ENCODE measurements around the gene TRPM4.
A peak's percentile ranks its signal among the peaks of the same experiment; 100 is the strongest.

The TRPM4 gene

DNA sequence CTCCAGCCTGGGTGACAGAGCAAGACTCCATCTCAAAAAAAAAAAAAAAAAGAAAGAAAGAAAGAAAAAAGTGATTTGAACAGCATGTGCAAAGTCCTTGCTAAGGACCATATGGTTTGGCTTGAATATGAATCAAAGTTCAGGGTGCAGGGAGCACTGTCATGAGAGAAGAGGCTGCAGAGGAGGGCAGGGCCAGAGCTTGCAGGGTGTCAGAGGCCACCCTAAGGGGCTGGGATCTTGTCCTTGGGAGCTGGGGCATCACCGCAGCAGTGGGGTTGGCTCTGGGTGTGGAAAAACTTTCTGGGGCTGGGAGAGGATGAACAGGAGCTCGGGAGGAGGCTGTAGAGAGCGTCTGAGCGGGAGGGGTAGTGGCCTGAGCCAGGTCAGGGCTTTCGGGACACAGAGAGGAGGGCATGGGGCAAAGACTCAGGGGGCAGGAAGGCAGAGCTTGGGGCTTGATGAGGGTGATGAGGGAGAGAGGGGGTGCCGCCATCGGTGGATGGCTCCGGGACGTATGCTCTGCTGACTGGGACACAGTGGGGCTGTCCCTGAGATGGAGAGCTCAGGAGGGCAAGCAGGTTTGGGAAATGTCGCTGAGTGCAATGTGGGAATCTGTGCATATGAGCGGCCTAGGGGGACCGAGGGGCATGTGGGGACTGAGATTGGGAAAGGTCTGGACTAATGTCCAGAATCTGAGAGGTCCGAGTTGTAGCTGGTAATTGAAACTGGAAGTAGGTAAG, 3.0 kb downstream of the TRPM4 start:
- TF ChIP-seq, protein P1, sequence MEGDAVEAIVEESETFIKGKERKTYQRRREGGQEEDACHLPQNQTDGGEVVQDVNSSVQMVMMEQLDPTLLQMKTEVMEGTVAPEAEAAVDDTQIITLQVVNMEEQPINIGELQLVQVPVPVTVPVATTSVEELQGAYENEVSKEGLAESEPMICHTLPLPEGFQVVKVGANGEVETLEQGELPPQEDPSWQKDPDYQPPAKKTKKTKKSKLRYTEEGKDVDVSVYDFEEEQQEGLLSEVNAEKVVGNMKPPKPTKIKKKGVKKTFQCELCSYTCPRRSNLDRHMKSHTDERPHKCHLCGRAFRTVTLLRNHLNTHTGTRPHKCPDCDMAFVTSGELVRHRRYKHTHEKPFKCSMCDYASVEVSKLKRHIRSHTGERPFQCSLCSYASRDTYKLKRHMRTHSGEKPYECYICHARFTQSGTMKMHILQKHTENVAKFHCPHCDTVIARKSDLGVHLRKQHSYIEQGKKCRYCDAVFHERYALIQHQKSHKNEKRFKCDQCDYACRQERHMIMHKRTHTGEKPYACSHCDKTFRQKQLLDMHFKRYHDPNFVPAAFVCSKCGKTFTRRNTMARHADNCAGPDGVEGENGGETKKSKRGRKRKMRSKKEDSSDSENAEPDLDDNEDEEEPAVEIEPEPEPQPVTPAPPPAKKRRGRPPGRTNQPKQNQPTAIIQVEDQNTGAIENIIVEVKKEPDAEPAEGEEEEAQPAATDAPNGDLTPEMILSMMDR (conservative IDR thresholded peaks at IDR 0.05), result no peak
- H3K27ac ChIP-seq, result peak overlapping the region; percentile 91; the same call in 1 of the 2 replicates

DNA sequence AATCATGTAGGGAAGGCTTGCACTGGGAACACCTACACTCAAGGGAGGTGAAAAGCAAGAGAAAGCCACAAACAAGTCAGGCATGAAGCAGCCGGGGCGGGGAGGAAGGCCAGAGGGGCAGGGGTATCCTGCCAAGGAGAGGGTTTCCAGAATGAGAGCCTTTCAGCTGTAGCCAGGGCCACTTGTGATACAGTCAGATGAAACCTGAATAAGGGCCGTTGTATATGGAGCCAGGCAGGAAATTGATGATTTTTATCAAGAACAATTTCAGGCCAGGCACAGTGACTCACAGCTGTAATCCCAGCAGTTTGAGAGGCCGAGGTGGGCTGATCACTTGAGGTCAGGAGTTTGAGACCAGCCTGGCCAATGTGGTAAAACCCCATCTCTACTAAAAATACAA, 4.4 kb downstream of the TRPM4 start:
- H3K27ac ChIP-seq, result peak overlapping the region; percentile 100
- TF ChIP-seq, protein P1 (conservative IDR thresholded peaks at IDR 0.05), result no peak

DNA sequence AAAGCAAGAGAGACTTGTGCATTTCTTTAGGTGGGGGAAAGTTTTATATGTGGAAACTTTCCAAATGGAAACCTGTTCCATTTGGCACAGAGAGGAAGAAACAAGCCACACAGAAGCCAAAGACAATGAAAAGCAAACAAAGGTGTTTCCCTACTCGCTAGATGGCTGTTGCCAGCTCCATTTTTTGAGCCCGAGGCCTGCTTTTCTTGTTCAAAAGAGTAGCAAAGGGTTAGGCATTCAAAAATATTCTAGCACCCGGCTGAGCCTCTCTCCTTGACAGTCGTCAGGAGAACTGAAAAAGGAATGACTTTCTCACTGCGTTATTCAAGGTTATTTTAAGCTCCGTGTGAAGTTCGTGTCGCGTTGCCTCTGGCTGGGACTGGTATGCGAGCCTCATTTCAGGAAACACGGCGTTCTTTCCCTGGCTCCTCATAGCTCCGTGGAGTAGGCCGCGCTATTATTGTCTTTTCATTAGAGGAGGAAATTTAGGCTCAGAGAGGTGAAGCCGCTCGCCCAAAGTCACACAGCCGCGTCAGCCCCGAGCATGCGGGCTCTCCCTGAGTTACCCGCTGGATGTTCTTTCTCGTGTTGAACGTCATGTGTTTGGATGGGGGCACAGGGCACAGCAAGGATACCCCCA, 7.6 kb downstream of the TRPM4 start:
- peak overlapping the region; percentile 100 for H3K27ac ChIP-seq
- TF ChIP-seq, protein P1 (conservative IDR thresholded peaks at IDR 0.05), result no peak

DNA sequence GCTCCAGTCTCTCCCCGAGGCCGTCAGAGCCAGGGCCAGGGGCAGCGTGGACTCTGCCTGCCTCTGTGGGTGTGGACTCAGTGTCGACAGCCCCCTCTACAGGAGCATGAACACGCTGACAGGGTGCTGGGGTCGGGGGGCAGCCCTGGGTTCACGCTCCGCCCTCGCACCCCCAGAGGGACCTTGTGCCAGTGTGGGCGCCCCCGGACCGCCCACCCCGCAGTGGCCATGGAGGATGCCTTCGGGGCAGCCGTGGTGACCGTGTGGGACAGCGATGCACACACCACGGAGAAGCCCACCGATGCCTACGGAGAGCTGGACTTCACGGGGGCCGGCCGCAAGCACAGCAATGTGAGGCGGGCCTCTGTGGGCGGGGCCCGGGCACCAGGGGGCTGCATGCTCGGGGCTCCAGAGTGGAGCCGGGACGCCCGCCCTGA, 8.3 kb downstream of the TRPM4 start:
- H3K27ac ChIP-seq, result peak overlapping the region; percentile 100
- TF ChIP-seq, protein P1 (conservative IDR thresholded peaks at IDR 0.05), result no peak

DNA sequence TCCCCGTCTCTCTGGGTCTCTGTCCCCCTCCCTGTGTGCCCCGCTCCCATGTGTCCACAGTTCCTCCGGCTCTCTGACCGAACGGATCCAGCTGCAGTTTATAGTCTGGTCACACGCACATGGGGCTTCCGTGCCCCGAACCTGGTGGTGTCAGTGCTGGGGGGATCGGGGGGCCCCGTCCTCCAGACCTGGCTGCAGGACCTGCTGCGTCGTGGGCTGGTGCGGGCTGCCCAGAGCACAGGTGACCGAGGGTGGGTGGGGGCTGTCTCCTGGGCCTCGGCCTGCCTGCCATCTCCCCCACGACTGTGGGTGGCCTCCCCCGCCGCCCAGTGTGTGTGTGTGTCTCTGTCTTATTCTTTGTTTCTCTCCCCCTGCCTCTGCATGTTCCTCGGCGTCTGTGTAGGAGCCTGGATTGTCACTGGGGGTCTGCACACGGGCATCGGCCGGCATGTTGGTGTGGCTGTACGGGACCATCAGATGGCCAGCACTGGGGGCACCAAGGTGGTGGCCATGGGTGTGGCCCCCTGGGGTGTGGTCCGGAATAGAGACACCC, 10.3 kb downstream of the TRPM4 start:
- TF ChIP-seq, protein P1 (conservative IDR thresholded peaks at IDR 0.05), result no peak
- H3K27ac ChIP-seq, result peak overlapping the region; percentile 25; the same call in 1 of the 2 replicates

DNA sequence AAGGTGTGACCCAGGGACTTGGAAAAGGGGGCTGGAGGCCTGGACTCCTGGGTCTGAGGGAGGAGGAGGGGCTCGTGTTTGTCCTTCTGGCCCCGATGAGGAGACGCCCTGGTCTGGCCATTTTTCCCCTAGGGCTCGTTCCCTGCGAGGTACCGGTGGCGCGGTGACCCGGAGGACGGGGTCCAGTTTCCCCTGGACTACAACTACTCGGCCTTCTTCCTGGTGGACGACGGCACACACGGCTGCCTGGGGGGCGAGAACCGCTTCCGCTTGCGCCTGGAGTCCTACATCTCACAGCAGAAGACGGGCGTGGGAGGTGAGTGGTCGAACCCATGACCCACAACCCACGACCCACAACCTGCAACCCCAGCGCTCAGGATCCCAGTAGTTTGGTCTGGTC, 10.8 kb downstream of the TRPM4 start:
- H3K27ac ChIP-seq, result peak overlapping the region; percentile 25; the same call in 1 of the 2 replicates
- TF ChIP-seq, protein P1 (conservative IDR thresholded peaks at IDR 0.05), result no peak

DNA sequence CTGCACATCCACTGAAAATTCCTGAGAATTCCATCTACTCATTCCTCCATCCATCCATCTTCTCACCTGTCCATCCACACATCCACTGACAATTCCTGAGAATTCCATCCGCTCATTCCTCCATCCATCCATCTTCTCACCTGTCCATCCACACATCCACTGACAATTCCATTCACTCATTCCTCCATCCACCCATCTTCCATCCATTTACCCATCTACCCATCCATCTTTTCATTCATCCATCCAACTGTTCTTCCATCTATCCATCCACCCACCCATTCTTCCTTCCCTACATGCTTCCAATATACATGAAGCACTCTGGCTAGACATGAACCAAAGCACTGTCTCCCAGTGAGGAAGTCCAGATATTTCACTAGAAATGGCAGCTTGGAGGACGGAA, 15.6 kb downstream of the TRPM4 start:
- H3K27ac ChIP-seq, result no peak overlapping the region
- TF ChIP-seq, protein P1 (conservative IDR thresholded peaks at IDR 0.05), result no peak

Data from VCaP (cell line).